ENCODE data around the gene MAP1LC3C. TPM values are rescaled to one million over a fixed set of nuclear protein-coding genes. Genes with fewer than 3 reads are reported as not detected.
A peak's percentile ranks its signal among the peaks of the same experiment; 100 is the strongest.

MAP1LC3C gene
- total RNA-seq, 4 donors from 2014 or later, result 5.5 to 51.3 (median 10.0) TPM

DNA sequence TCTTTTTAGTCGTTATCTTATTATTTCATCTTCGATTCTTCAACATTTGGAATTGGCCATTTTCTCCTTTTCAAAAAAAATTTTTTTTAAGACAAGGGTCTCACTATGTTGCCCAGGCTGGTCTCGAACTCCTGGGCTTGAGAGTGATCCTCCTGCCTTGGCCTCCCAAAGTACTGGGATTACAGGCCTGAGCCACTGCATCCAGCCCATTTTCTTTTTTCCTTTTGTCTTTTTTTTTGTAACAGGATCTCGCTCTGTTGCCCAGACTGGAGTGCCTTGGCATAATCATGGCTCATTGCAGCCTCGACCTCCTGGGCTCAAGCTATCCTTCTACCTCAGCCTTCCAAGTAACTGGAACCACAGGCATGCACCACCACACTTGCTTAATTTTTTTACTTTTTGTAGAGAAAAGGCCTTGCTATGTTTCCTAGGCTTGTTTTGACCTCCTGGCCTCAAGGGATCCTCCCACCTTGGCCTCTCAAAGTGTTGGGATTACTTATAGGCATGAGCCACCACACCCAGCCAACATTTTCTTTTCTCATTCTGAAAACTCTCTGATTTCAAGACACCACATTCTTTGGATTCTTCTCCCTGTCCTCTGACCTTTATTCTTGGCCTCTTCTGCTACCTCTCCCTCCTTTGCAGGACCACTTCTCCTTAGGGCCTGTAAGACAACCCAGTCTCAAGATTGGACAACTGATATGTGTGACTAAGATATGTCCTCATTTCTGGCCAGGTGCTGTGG is 6.0 kb upstream of the MAP1LC3C start:
- no peak for DNase-seq (ENCODE audit: low spot score in 2 of 2)
- Histone ChIP-seq H3K36me3 (no peaks in the 10 kb centered on the region), H3K27ac (peak overlapping the region in 1 of 4 donors; percentile 52), H3K4me3 (no peak overlapping the region), H3K4me1 (peaks cover 0 to 8% (median 0%) of the 10 kb centered on the region in 4 donors), H3K9me3 (no peaks in the 10 kb centered on the region), H3K27me3 (no peaks in the 10 kb centered on the region)
- 86 to 89% methylated on average over 5 of the region's 5 CpGs for WGBS, 2 donors
- TF ChIP-seq CTCF (IDR thresholded peaks at IDR 0.05), result no peak
- no peak for TF ChIP-seq POLR2A (IDR thresholded peaks at IDR 0.05)
- no peak for TF ChIP-seq EP300 (IDR thresholded peaks at IDR 0.05)

GRCh38 chr1:242002510-242002909 is 3.6 kb upstream of the MAP1LC3C start:
- no peaks in the 10 kb centered on the region for H3K36me3 ChIP-seq
- DNase-seq (ENCODE audit: low spot score in 2 of 2), result no peak
- H3K27me3 ChIP-seq, result no peaks in the 10 kb centered on the region
- no peak overlapping the region for H3K4me3 ChIP-seq
- H3K27ac ChIP-seq, result peak overlapping the region in 1 of 4 donors; percentile 17
- WGBS, 2 donors, result 67 to 74% methylated on average over 4 of the region's 4 CpGs
- H3K4me1 ChIP-seq, result peaks cover 0 to 22% (median 7%) of the 10 kb centered on the region in 4 donors
- TF ChIP-seq CTCF (IDR thresholded peaks at IDR 0.05) (no peak), EP300 (IDR thresholded peaks at IDR 0.05) (no peak), POLR2A (IDR thresholded peaks at IDR 0.05) (no peak)
- no peaks in the 10 kb centered on the region for H3K9me3 ChIP-seq

- no peaks in the 10 kb centered on the region for H3K36me3 ChIP-seq
- peaks cover 0 to 22% (median 7%) of the 10 kb centered on the region in 4 donors for H3K4me1 ChIP-seq
- no peak for DNase-seq (ENCODE audit: low spot score in 2 of 2)
- peak overlapping the region in 1 of 4 donors; percentile 17 for H3K27ac ChIP-seq
- no peaks in the 10 kb centered on the region for H3K27me3 ChIP-seq
- H3K9me3 ChIP-seq, result no peaks in the 10 kb centered on the region
- no peak overlapping the region for H3K4me3 ChIP-seq
- WGBS, 2 donors, result 77 to 78% methylated on average over 5 of the region's 5 CpGs
- TF ChIP-seq POLR2A (IDR thresholded peaks at IDR 0.05), result no peak
- TF ChIP-seq EP300 (IDR thresholded peaks at IDR 0.05), result no peak
- TF ChIP-seq CTCF (IDR thresholded peaks at IDR 0.05), result no peak
Measured at GRCh38 chr1:242002072-242002471, 3.2 kb upstream of the MAP1LC3C start.

GRCh38 chr1:242000434-242000833 is 1.5 kb upstream of the MAP1LC3C start:
- TF ChIP-seq POLR2A (IDR thresholded peaks at IDR 0.05), result no peak
- no peak for TF ChIP-seq CTCF (IDR thresholded peaks at IDR 0.05)
- TF ChIP-seq EP300 (IDR thresholded peaks at IDR 0.05), result no peak
- DNase-seq (ENCODE audit: low spot score in 2 of 2), result no peak
- H3K4me1 ChIP-seq, result peaks cover 0 to 22% (median 7%) of the 10 kb centered on the region in 4 donors
- 85 to 92% methylated on average over 7 of the region's 7 CpGs for WGBS, 2 donors
- H3K27me3 ChIP-seq, result no peaks in the 10 kb centered on the region
- H3K27ac ChIP-seq, result no peak overlapping the region
- no peaks in the 10 kb centered on the region for H3K9me3 ChIP-seq
- no peak overlapping the region for H3K4me3 ChIP-seq
- H3K36me3 ChIP-seq, result no peaks in the 10 kb centered on the region

- Histone ChIP-seq H3K4me1 (peaks cover 0 to 22% (median 7%) of the 10 kb centered on the region in 4 donors), H3K27ac (peak overlapping the region in 3 of 4 donors; percentile 18 to 43 (median 28))
- TF ChIP-seq CTCF (IDR thresholded peaks at IDR 0.05), result peak; percentile 49 to 70 (median 62)
- no peak for TF ChIP-seq POLR2A (IDR thresholded peaks at IDR 0.05)
Measured at GRCh38 chr1:241998412-241998921, 431 bp downstream of the MAP1LC3C start.

More at GRCh38 chr1:241998412-241998921, 431 bp downstream of the MAP1LC3C start:
- no peaks in the 10 kb centered on the region for H3K27me3 ChIP-seq
- 9 to 13% methylated on average over 20 of the region's 20 CpGs for WGBS, 2 donors
- H3K36me3 ChIP-seq, result no peaks in the 10 kb centered on the region
- peak; percentile 57 to 80 for DNase-seq (ENCODE audit: low spot score in 2 of 2)
- peak overlapping the region in 3 of 4 donors; percentile 19 to 39 (median 27) for H3K4me3 ChIP-seq
- H3K9me3 ChIP-seq, result no peaks in the 10 kb centered on the region

Measured in tibial nerve (tissue), 4 donors.